HG03066 (cell line): Measurements from ENCODE around the gene IMP3.
"Not testable (repeated sequence)": the region's sequence is repeated elsewhere in the genome, so short reads cannot be mapped to it uniquely, and the experiment has no call there.

Source experiments
- ATAC-seq: cut with Tn5 transposase; IDR thresholded peaks from one replicate; pipeline ENCODE4 v1.9.1; 2021; ENCODE audit warnings: low read depth; ENCODE audit not compliant: unreplicated experiment

Gene IMP3, protein sequence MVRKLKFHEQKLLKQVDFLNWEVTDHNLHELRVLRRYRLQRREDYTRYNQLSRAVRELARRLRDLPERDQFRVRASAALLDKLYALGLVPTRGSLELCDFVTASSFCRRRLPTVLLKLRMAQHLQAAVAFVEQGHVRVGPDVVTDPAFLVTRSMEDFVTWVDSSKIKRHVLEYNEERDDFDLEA

DNA sequence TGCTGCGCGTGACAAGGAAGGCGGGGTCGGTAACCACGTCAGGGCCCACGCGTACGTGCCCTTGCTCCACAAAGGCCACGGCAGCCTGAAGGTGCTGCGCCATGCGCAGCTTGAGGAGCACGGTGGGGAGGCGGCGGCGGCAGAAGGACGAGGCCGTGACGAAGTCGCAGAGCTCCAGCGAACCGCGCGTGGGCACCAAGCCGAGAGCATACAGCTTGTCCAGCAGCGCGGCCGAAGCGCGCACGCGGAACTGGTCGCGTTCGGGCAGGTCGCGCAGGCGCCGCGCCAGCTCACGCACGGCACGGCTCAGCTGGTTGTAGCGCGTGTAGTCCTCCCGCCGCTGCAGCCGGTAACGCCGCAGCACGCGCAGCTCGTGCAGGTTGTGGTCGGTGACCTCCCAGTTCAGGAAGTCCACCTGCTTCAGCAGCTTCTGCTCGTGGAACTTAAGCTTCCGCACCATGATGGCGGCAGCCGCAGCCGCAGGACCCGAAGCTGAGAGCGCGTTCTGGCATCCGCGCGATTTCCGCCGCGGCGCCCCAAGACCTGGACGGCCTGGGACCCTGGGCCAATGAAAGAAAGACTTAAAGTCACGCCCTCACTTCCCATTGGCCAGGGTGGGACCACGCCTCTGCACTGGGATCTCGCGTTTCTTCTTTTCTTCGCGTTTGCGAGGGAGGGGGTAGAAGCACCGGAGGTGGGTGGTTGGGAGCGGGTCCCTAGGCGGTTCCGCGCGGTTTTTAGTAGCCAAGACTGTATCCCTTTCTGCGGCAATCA, at the start of gene IMP3:
Gene IMP3 (minus strand): TSS at position 516 of the 774 bp plus-strand sequence. CDS start 56 bp downstream, at position 460.
- ATAC-seq = peak; percentile 89

DNA sequence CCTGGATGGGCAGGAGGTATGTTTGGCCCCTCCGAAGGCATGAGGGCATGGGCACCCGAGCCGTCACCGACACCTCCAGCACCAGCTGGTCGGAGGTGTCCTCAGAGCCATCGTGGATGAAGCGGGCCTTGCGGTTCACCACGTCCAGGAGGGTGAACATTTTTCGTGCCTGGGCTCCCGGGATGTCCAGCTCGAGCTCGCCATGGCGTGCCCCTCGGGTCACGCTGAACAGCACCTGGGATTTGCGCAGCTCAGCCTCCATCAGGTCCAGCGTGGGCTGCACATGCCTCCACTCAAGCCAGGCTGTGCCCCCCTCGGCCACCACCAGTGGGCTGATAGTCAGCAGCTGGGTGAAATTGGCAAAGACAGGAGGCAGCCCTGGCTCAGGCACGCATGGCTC, 49.4 kb upstream of the IMP3 start:
- not testable (repeated sequence) for ATAC-seq

DNA sequence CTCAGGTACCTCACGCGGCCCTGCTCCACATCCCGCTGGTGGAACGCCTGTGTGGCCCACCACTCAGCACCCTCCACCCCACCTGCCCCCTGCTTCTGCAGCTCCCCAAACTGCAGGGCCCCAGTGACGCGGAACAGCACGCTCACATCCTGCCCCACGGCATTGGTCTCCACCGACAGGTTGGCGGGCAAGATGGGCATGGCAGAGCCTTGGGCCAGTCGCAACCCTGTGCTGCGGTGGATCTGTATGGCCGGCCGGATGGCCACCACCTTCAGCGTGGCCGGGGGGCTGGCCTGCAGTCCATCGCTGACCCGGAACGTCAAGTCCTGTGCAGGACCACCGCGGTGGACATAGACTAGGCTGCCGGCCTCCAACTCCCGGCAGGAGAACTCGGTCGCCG, 48.8 kb upstream of the IMP3 start:
- no peak for ATAC-seq

DNA sequence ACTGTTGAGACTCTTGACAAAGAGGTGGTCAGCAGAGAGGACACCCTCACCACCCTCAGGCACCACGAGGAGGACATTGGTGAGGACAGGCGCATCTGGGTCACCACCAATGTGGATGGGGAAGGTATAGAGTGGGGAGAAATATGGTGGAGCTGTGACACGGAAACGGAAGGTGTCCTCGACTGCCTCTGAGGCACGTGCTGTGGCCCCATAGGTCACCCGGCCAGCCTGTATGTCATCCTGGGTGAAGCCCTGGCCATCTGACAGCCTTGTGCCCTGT, 48.2 kb upstream of the IMP3 start:
- no peak for ATAC-seq

DNA sequence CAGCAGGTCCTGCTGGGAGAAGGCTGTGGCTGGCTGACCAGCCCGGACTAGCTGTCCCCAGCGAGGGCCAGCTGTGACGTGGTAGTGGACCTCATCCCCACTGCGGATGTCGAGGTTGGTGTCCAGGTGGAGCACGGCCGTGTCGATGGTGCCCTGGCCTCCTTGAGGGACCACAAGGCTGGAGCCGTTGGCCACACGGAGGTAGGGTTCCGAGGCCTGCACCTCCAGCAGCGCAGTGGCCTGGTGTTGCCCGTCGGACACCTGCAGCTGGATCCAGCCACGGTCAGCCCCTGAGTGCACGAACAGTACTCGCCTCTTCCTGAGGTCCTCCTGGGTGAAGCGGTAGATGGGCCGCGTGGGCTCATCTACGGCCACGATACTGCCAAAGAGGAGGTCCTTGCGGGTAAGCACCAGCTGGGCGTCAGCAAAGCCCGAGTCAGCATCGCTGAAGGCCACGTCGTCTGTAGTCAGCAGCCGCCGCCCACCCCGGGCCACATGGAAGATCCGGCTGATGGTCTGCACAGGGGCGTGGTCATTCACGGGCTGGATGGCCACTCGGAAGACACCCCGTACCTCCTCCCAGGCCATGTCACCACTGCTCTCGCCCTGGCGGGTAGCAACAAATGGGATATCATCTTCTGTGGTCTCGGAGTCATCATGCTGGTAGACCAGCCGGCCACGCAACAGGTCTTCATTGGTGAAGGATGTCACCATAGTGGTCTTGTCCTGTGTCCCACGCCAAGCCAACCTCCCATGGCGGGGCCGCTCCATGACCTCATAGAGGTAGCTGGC, 47.7 kb upstream of the IMP3 start:
- no peak for ATAC-seq

DNA sequence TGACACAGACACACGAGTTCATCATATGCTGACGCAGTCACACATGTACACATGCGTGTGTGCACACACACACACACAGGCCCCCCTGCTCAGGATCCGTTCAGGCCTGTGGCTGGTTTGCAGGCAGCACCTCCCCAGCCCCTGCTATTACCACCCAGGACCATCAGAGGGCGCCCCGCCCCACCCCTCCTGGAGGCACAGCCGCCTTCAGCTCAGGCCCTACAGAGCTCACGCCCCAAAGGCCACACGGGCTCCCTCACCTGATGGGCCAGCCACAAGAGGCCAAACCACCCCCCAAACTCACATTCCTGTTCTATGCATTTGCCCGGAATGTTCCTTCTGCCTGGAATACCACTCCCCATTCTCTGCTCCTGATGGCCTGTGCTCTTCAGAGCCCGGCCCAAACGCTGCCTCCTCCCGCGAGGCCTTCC, 46.2 kb upstream of the IMP3 start:
- ATAC-seq = not testable (repeated sequence)

DNA sequence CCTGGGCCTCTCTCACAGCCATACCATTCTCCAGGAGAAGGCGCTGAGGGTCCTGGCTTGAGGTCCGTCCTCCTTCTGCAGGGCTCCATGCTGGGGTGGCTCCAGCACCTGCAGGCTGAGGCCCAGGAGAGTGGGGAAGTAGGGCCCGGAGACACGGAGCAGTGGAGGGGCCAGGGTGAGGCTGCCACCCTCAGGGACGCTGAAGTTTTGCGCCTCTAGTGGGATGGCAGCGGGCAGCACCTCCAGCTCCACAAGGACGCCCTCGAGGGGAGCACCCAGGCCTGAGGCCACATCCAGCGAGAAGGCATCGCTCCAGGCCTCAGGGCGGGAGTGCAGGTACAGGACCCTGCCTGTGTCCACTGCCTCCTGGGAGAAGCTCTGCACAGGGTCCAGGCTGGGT, 45.2 kb upstream of the IMP3 start:
- no peak for ATAC-seq

DNA sequence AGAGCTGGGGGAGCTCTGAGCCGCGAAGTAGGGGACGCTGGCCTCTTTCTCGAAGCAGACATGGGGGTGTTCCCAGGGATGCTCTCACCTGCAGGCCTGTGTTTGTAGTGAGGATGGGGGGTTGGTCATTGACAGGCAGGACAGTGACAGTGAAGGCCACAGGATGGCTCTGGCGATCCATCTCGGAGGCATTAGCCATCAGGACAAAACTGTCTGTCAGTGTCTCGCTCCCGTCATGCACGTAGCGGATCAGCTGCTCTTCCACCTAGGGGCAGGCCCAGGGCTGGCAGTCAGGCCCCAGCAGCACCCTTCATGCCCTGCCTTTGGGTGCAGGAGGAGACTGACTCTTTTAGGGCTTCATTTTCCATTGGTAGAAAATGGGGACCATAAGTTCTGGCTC, 44.6 kb upstream of the IMP3 start:
- ATAC-seq = no peak

DNA sequence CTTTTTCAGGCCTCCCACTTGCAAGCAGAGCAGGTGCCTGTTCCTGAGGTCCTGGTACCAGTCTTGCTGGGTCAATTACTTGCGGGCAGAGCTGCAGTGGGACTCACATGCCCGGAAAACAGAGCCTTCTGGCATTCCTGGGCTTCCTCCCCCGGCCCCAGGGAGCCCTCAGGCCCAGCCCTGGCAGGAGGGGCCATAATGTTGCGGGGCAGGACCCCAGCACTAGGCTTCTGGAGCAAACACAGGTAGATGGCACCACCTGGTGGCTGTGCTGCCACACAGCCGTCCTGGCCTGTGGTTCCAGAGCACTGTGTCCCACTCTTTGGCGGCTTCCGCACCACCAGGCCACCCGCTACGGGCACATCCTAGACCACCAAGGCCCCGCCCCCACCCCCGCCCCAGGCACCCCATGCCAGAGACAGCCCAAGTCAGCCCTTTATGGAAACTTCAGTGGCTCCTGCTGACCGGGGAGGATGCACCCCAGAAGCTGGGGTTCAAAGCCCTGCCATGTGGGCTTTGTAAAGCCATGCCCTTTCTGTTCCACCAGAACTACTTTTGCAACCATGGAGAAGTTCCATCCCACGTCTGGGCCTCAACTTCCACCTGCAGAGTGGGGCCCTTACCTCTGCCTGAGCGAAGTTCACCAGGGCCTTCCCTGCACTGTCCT, 43.8 kb upstream of the IMP3 start:
- not testable (repeated sequence) for ATAC-seq

DNA sequence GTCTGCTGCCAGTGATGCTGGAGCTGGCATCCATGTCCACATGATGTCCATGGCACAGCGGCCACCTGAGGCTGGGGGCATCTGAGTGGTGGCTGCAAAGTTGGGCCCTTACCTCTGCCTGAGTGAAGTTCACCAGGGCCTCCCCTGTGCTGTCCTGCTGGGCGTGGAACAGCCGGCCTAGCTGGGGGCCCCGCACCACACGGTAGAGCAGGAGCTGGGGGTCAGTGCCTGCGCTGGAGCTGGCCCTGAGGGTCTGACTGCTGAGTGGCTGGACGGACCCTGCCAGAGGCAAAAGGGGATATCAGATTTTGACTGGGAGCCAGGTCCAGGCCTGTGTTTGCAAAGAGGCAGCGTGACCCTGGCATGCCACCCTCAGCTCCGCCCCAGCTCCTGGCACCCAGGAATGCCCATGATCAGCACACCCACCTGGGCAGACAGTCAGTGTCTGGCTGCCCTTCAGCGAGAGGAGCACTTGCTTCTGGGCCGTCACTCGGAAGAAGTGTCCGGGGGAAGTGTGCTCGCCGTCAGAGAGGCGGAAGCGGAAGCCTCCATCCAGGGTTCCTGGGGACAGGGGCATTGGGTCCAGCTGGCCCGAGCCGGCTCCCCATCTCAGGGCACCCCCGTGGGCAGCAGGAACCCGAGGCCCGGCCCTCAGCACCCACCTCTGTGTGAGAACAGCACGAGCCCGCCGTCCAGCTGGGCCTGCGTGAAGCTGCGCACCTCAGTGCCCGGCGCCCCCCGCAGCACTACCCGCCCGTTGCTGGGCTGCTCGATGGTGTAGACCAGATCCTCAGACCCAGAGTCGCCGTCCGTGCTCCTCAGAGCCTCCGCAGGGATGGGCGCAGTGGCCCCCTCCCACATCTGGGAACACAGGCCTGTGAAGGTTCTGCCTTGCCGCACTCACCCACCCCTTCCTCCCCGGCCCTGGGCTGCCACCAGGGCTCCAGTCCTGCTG, 42.4 kb upstream of the IMP3 start:
- no peak for ATAC-seq

DNA sequence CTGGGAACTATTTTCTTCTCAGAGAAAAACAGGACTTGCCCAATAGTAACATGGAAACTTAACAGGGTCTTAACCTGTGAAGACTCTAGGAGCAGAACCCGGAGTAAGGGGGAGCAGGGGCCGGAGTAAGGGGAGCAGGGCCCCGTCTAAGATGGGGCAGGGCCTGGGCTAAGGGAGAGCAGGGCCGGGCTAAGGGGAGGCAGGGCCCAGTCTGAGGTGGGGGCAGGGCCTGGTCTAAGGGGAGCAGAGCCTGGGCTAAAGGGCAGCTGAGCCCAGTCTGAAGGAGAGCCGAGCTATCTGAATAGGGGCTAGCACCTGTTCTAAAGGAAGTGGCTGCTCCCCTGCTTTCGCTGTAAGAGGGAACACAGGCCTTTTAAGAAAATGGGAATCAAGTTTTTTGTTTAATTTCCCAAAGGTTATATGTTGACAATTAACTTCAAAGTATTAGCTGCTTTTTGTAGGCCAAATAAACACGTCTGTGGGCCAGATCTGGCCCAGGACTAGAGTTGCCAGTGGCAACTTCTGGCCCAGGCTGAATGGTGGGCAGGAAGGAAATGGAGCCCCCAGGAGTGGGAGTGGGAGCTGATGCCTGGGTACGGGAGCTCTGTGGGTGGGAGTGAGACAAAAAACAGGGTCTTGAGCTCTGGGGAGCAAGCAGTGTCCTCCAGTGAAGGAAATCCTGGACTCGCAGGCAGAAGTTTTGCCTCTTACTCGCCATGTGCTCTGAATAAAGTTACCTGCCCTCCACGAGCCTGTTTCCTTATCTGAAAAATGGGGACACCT, 40.2 kb upstream of the IMP3 start:
- no peak for ATAC-seq

DNA sequence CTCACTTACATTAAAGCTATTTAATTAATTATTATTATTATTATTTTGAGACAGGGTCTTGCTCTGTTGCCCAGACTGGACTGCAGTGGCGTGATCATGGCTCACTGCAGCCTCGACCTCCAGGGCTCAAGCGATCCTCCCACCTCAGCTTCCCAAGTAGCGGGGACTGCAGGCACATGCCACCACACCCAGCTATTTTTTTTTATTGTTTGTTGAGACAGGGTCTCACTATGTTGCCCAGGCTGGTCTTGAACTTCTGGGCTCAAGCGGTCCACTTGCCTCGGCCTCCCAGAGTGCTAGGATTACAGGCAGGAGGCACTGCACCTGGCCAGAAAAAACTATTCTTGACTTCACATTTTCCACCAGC, 38.3 kb upstream of the IMP3 start:
- ATAC-seq = not testable (repeated sequence)

DNA sequence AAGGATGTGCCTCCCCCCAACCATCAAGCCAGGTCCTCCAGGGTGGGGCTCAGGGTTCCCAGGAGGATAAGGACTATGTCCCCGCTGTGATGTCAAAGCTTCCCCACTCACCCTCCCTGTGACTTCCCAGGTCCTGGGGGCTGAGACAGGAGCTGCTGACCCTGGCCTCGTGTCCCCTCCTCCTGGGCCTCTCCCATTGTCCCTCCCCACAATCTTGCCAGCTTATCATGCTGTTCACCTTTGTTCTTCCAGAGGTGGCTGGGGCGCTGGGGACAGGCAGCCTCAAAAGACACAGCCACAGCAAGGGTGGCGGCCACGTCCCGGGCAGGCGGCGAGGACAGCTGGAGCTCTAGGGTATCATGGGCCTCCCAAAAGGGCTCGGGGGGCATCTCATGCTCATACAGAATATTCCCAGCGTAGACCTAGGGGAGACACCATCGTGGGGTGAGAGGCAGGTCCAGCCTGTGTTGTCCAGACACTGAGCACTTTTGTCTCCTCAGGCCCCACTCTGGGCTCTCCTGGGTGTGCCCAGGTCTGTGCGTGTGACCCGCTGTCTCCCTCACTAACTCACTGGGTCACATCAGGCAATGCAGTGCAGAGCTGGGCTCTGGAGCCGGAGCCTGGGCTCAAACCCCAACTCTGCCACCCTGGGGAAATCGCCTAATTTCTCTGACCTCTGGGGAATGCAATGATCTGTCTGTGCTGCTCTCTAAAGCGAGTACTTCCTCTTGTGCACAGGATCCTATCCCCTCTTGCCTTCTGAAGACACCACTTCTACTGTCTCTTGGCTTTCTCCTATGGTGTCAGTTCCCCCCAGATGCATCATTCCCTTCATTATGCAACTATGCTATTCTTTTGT, 37.7 kb upstream of the IMP3 start:
- ATAC-seq = no peak

DNA sequence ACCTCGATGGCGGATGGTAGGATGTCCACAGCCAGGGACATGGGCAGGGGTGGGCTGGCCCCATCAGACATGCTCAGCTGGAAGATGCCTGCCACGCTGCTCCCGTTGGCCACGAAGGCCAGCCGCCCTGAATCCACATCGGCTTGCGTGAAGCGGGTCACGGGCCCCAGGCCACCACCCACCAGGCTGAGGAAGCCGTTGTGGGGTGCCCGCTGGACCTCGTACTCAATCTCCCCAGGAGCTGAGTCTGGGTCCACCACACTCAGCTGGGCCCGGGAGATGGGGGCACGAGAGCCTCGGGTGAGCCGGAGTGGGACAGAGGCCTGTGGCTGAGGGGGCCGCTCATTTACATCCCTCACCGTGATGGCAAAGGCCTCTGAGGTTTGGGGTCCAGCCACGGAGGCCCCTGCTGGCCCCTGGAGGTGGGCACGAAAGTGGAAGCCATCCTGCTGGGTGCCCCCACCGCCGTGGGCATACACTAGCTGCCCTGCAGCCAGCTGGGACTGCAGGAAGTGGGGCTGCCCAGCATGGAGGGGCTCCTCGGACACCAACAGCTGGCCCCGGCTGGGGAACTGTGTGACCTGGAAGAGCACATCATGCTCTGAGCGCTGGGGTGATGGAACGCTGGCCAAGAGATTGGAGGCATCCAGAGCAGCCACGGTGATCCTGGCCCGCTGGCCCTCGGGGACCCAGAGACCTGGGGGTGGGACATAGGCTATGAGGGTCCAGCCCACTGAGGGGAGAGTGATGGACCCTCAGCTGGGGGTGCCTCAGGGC, 36.9 kb upstream of the IMP3 start:
- ATAC-seq = no peak

DNA sequence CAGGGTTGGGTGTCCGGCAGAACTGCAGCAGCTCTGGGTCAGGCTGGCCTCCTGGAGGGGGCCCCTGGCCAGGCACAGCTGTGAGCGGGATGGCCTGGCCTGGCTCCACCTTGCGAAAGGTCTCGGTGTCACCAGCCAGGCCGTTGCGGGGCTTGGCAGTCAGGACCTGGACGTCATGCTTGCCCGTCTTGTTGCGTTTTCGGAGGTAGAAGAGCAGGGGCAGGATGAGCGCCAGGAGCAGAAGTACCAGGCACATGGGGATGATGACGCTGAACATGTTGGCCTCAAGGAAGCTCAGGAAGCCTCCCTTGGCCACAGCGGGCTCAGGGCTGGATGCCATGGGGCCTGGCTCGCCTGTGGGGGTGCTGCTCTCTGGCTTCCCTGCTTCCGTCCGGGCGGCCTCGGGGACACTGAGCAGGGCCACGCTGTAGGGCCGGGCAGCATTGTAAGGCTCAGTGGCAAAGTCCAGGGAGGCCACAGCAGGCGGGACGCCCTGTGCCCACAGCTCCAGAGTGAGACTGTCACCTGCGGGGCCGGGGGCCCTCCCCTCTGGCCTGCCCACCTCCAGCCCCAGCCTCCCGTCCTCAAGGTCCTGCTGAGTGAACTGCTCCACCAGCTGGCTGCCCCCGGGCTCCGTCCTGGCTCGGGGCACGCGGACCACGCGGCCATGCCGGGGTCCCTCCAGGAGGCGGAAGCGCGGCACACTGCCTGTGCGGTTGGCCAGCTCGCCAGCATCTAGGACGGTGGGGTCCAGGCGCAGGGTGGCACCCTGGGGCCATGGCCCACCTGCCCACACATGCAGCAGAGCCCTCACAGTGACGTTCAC, 35.8 kb upstream of the IMP3 start:
- no peak for ATAC-seq

DNA sequence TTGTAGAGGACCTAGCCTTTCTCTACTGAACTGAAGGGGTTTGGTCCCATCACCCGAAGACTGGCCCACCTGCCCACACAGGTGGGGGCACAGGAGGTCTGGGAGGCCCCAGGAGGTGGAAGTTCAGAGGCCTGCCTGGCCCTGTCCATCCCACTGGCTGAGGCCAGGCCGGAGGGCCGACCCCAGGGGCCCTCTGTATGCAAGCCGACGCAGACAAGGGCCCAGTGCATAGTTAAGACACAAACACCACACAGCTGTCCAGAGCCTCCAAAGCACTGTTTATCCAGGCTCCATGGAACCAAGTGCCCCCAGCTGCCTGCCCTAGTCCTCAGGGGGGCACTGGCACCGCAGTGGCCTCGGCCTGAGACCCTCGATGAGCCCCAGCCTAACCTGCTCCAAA, 34.3 kb upstream of the IMP3 start:
- ATAC-seq = no peak
